DND-41 (cell line): ENCODE measurements around the gene TMEM116.

ENCODE experiments used
- ATAC-seq: fragments of 200-7000 bp; cut with Tn5 transposase; 3 replicates; pipeline ENCODE4 v1.9.1; 2021; ENCODE audit warnings: low read depth; ENCODE audit not compliant: insufficient read depth
- DNase-seq: peaks from one replicate; pipeline ENCODE4 v3.0.0-alpha.2; 2020
- H2AFZ ChIP-seq: 2 replicates; pipeline ENCODE4 v1.6.0; 2012; ENCODE audit warnings: low read depth, low read length
- H3K27ac ChIP-seq: 2 replicates; pipeline ENCODE4 v1.5.1; 2012; ENCODE audit warnings: low read length, inconsistent platforms
- H3K27me3 ChIP-seq: fragments of 200-600 bp; sonication (generic); 2 replicates; pipeline ENCODE4 v1.6.0; 2012; ENCODE audit warnings: low read length, mild to moderate bottlenecking, inconsistent platforms; ENCODE audit not compliant: insufficient read depth, poor library complexity
- H3K36me3 ChIP-seq: 2 replicates; pipeline ENCODE4 v1.5.1; 2012; ENCODE audit warnings: low read length, inconsistent platforms; ENCODE audit not compliant: insufficient read depth
- H3K4me1 ChIP-seq: 2 replicates; pipeline ENCODE4 v1.5.1; 2012; ENCODE audit warnings: mild to moderate bottlenecking, low read length; ENCODE audit not compliant: insufficient read depth
- H3K4me2 ChIP-seq: 2 replicates; pipeline ENCODE4 v1.6.0; 2012; ENCODE audit warnings: mild to moderate bottlenecking, moderate library complexity, low read length, inconsistent platforms; ENCODE audit not compliant: insufficient read depth
- H3K4me3 ChIP-seq, 2 experiments: fragments of 200-600 bp in 1 of 2; shearing (Covaris generic) in 1 of 2; 2 replicates each; pipeline ENCODE4 v1.5.1; 2012 to 2016; ENCODE audit warnings: inconsistent platforms in 2 of 2, low read length in 2 of 2, mild to moderate bottlenecking in 2 of 2, low read depth in 1 of 2, moderate library complexity in 1 of 2
- H3K79me2 ChIP-seq: 2 replicates; pipeline ENCODE4 v1.6.0; 2012; ENCODE audit warnings: low read length, inconsistent platforms; ENCODE audit not compliant: insufficient read depth
- H3K9ac ChIP-seq: 2 replicates; pipeline ENCODE4 v1.6.0; 2012; ENCODE audit warnings: low read depth, mild to moderate bottlenecking, inconsistent platforms, low read length, moderate library complexity
- H3K9me3 ChIP-seq: 2 replicates; pipeline ENCODE4 v1.5.1; 2012; ENCODE audit warnings: low read length, moderate library complexity, mild to moderate bottlenecking, inconsistent platforms; ENCODE audit not compliant: insufficient read depth, severe bottlenecking
- H4K20me1 ChIP-seq: 2 replicates; pipeline ENCODE4 v1.6.0; 2012; ENCODE audit warnings: low read length; ENCODE audit not compliant: insufficient read depth
- CTCF ChIP-seq: IDR thresholded peaks from 2 replicates; pipeline ENCODE4 v1.5.1; 2012; ENCODE audit warnings: borderline replicate concordance, low read length, moderate library complexity, mild to moderate bottlenecking; ENCODE audit not compliant: poor library complexity, severe bottlenecking; ENCODE audit errors: extremely low read depth
- EZH2 ChIP-seq: IDR thresholded peaks from 3 replicates; pipeline ENCODE4 v1.6.1; 2012; ENCODE audit warnings: borderline replicate concordance, low read depth, mild to moderate bottlenecking, moderate library complexity, low read length, inconsistent platforms; ENCODE audit not compliant: severe bottlenecking

Gene TMEM116

GRCh38 chr12:111886662-111887545 is 126.1 kb downstream of the TMEM116 start:
- H4K20me1 ChIP-seq = 0 out of 2 replicates have a peak, but pooled peaks cover 3% of the 10 kb centered on the region
- ATAC-seq (no peak), DNase-seq (no peak)
- peaks cover 95% of the 10 kb centered on the region for H3K36me3 ChIP-seq
- no peak overlapping the region for H2AFZ ChIP-seq
- H3K4me3 ChIP-seq = no peak overlapping the region
- no peaks in the 10 kb centered on the region for H3K79me2 ChIP-seq
- H3K9ac ChIP-seq = no peak overlapping the region
- no peaks in the 10 kb centered on the region for H3K9me3 ChIP-seq
- H3K27ac ChIP-seq = no peak overlapping the region
- no peak overlapping the region for H3K4me2 ChIP-seq
- H3K27me3 ChIP-seq = no peaks in the 10 kb centered on the region
- H3K4me1 ChIP-seq = no peaks in the 10 kb centered on the region
- TF ChIP-seq CTCF (no peak), EZH2 (no peak)

DNA sequence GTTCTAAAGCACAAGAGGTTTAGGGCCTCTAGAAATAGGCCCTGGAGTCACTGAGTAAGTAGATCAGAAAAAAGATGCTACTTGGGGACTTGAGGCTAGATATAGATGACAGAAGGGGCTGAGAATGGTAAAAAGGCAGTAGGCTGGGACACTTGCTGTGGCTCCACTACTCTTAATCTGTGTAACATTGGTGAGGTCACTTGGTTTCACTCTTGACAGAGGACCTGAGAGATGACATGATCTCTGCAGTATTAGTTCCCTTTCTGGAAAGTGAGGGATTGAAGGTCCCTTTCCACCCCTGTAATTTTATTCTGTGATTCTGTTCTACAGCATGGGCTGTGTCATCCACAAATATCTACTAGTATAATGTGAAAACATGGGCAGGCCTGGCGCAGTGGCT is 131.2 kb downstream of the TMEM116 start:
- Histone ChIP-seq H3K27ac (no peak overlapping the region), H3K36me3 (peaks cover 79% of the 10 kb centered on the region), H3K9ac (no peak overlapping the region), H3K4me3 (no peak overlapping the region), H3K27me3 (no peaks in the 10 kb centered on the region), H3K79me2 (peaks cover 2% of the 10 kb centered on the region; the same call in 1 of the 2 replicates), H3K9me3 (no peaks in the 10 kb centered on the region), H3K4me1 (no peaks in the 10 kb centered on the region), H2AFZ (no peak overlapping the region), H4K20me1 (peaks cover 4% of the 10 kb centered on the region; the same call in 1 of the 2 replicates), H3K4me2 (no peak overlapping the region)
- TF ChIP-seq EZH2 (no peak), CTCF (no peak)
- DNase-seq (no peak), ATAC-seq (no peak)
